Uterus (tissue), 4 donors: Measurements from ENCODE around the gene TSKU. TPM values are rescaled to one million over a fixed set of nuclear protein-coding genes. Genes with fewer than 3 reads are reported as not detected.
A peak's percentile ranks its signal among the peaks of the same experiment; 100 is the strongest.

Source experiments
- DNase-seq, 2 donors: peaks; one replicate each; pipeline ENCODE4 v3.0.0-alpha.2; 2019 to 2020
- H3K27ac ChIP-seq, 2 donors: fragments of 200-600 bp; sonication (generic); 1 replicate in 1 of 2; 2 replicates in 1 of 2; pipeline ENCODE4 v1.5.1; 2016 to 2018
- H3K27me3 ChIP-seq, 2 donors: fragments of 200-600 bp; sonication (generic); one replicate each; pipeline ENCODE4 v1.5.1; 2018 to 2019; ENCODE audit warnings: control low read depth in 1 of 2
- H3K36me3 ChIP-seq, 2 donors: fragments of 200-600 bp; sonication (generic); one replicate each; pipeline ENCODE4 v1.5.1; 2019; ENCODE audit warnings: control low read depth in 1 of 2
- H3K4me1 ChIP-seq, 2 donors: fragments of 200-600 bp; sonication (generic); one replicate each; pipeline ENCODE4 v1.5.1; 2018 to 2019; ENCODE audit warnings: control low read depth in 1 of 2
- H3K4me3 ChIP-seq, 2 donors: fragments of 200-600 bp; sonication (generic); 1 replicate in 1 of 2; 2 replicates in 1 of 2; pipeline ENCODE4 v1.5.1; 2018 to 2019; ENCODE audit warnings: mild to moderate bottlenecking in 1 of 2
- H3K9me3 ChIP-seq, 2 donors: fragments of 200-600 bp; sonication (generic); one replicate each; pipeline ENCODE4 v1.5.1; 2019; ENCODE audit warnings: control low read depth in 1 of 2
- CTCF ChIP-seq, 4 experiments: fragments of 200-600 bp in 2 of 4; fragments of 450-650 bp in 2 of 4; sonication (generic) in 2 of 4; IDR thresholded peaks; one replicate each; pipeline ENCODE4 v1.5.1; 2016 to 2019; ENCODE audit warnings: antibody characterized with exemption in 4 of 4, mild to moderate bottlenecking in 2 of 4, moderate library complexity in 1 of 4
- POLR2A ChIP-seq, 2 donors: fragments of 450-650 bp; IDR thresholded peaks; one replicate each; pipeline ENCODE4 v1.6.1; 2016; ENCODE audit warnings: antibody characterized with exemption in 2 of 2, mild to moderate bottlenecking in 1 of 2, moderate library complexity in 1 of 2
- intact Hi-C: fragments of 100-400 bp; cut with DNase I; formaldehyde crosslinking; loops from one replicate; pipeline ENCODE4 v1.15.1; 2023; ENCODE audit warnings: low total_unique reads
- total RNA-seq, 4 donors: library from RNA; depleted of rRNA in 3 of 4; stranded (reverse); fragments of >200 nt in 3 of 4; gene quantifications; one replicate each; pipeline versions ENCODE4 v1.1.0 to v1.2.4, GENCODE V29; 2014 to 2023
- donor health status: DM: yes; HTN: yes; CAD: no.

TSKU gene
- total RNA-seq, 4 donors from 2014 or later = 19.4 to 108 (median 27.4) TPM

- no peaks in the 10 kb centered on the region for H3K4me1 ChIP-seq
- H3K9me3 ChIP-seq = no peaks in the 10 kb centered on the region
- H3K27me3 ChIP-seq = no peaks in the 10 kb centered on the region
- no peak for DNase-seq
- peak overlapping the region in 1 of 2 donors; percentile 40 for H3K27ac ChIP-seq
- no peaks in the 10 kb centered on the region for H3K36me3 ChIP-seq
- TF ChIP-seq POLR2A (IDR thresholded peaks at IDR 0.05) = no peak
- TF ChIP-seq CTCF (IDR thresholded peaks at IDR 0.05) = no peak
- intact Hi-C loops = no loop called here
- H3K4me3 ChIP-seq = no peak overlapping the region
Observed at GRCh38 chr11:76747153-76747914, 35.8 kb upstream of the TSKU start.

GRCh38 chr11:76747915-76748860 is 35.0 kb upstream of the TSKU start:
- H3K36me3 ChIP-seq = no peaks in the 10 kb centered on the region
- no peak for DNase-seq
- intact Hi-C loops = no loop called here
- H3K4me1 ChIP-seq = no peaks in the 10 kb centered on the region
- H3K9me3 ChIP-seq = no peaks in the 10 kb centered on the region
- H3K27ac ChIP-seq = peak overlapping the region; percentile 35 to 40
- no peaks in the 10 kb centered on the region for H3K27me3 ChIP-seq
- no peak overlapping the region for H3K4me3 ChIP-seq
- TF ChIP-seq CTCF (IDR thresholded peaks at IDR 0.05) (no peak), POLR2A (IDR thresholded peaks at IDR 0.05) (no peak)

- no peak overlapping the region for H3K4me3 ChIP-seq
- intact Hi-C loops = no loop called here
- H3K27ac ChIP-seq = peak overlapping the region; percentile 29 to 35
- no peak for DNase-seq
- no peaks in the 10 kb centered on the region for H3K36me3 ChIP-seq
- TF ChIP-seq POLR2A (IDR thresholded peaks at IDR 0.05) (no peak), CTCF (IDR thresholded peaks at IDR 0.05) (no peak)
- no peaks in the 10 kb centered on the region for H3K4me1 ChIP-seq
- no peaks in the 10 kb centered on the region for H3K9me3 ChIP-seq
- no peaks in the 10 kb centered on the region for H3K27me3 ChIP-seq
Observed at GRCh38 chr11:76748948-76749347, 34.2 kb upstream of the TSKU start.

GRCh38 chr11:76750067-76750466 is 33.1 kb upstream of the TSKU start:
- intact Hi-C loops = no loop called here
- no peak overlapping the region for H3K4me3 ChIP-seq
- H3K4me1 ChIP-seq = no peaks in the 10 kb centered on the region
- H3K27me3 ChIP-seq = no peaks in the 10 kb centered on the region
- H3K27ac ChIP-seq = peak overlapping the region in 1 of 2 donors; percentile 29
- no peak for TF ChIP-seq POLR2A (IDR thresholded peaks at IDR 0.05)
- no peak for TF ChIP-seq CTCF (IDR thresholded peaks at IDR 0.05)
- no peak for DNase-seq
- no peaks in the 10 kb centered on the region for H3K36me3 ChIP-seq
- H3K9me3 ChIP-seq = no peaks in the 10 kb centered on the region

GRCh38 chr11:76750746-76751145 is 32.4 kb upstream of the TSKU start:
- no peaks in the 10 kb centered on the region for H3K9me3 ChIP-seq
- no peaks in the 10 kb centered on the region for H3K27me3 ChIP-seq
- H3K4me3 ChIP-seq = no peak overlapping the region
- no peaks in the 10 kb centered on the region for H3K4me1 ChIP-seq
- TF ChIP-seq CTCF (IDR thresholded peaks at IDR 0.05) (no peak), POLR2A (IDR thresholded peaks at IDR 0.05) (no peak)
- peak overlapping the region in 1 of 2 donors; percentile 5 for H3K27ac ChIP-seq
- intact Hi-C loops = no loop called here
- no peaks in the 10 kb centered on the region for H3K36me3 ChIP-seq
- DNase-seq = no peak
